SH-SY5Y (cell line): ENCODE data around the gene ZNF490.

ENCODE experiments used
- GATA2 ChIP-seq: IDR thresholded peaks from 2 replicates; pipeline ENCODE4 v1.6.1; 2011; ENCODE audit warnings: mild to moderate bottlenecking, low read depth, low read length
- GATA3 ChIP-seq: IDR thresholded peaks from 2 replicates; pipeline ENCODE4 v1.6.1; 2011; ENCODE audit warnings: low read depth, mild to moderate bottlenecking, low read length, moderate library complexity

DNA sequence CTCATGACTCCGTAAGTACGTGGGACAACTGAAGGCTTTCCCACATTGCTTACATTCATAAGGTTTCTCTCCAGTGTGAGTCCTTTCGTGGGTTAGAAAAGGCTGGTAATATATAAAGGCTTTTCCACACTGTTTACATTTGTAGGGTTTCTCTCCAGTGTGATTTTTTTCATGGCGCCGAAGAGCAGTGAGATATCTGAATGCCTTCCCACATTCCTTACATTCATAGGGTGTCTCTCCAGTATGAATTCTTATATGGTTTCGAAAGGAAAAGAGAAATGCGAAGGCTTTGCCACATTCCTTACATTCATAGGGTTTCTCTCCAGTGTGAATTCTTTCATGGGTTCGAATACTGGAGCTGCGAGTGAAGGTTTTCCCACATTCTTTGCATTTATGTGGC, 29.5 kb downstream of the ZNF490 start:
- no peak for TF ChIP-seq GATA2
- no peak for TF ChIP-seq GATA3
